ENCODE results near the gene ADAM22.

- TF ChIP-seq CTCF (IDR thresholded peaks at IDR 0.05 in 2 of 3, conservative IDR thresholded peaks at IDR 0.05 in 1 of 3; ENCODE audit: borderline replicate concordance in 1 of 3, insufficient read depth in 1 of 3, low read depth in 2 of 3, low read length in 2 of 3) (no peak), JUND (IDR thresholded peaks at IDR 0.05) (no peak), ZNF274 (IDR thresholded peaks at IDR 0.05; ENCODE audit: low read depth, low read length) (no peak), POLR2A (IDR thresholded peaks at IDR 0.05; ENCODE audit: borderline replicate concordance, extremely low read depth, insufficient read depth, insufficient read length) (no peak), POLR2AphosphoS5 (IDR thresholded peaks at IDR 0.05; ENCODE audit: low read depth, low read length) (no peak), EZH2 (IDR thresholded peaks at IDR 0.05) (no peak), EZH2phosphoT487 (IDR thresholded peaks at IDR 0.05; ENCODE audit: borderline replicate concordance) (no peak), TCF7L2 (IDR thresholded peaks at IDR 0.05; ENCODE audit: borderline replicate concordance, extremely low read depth, insufficient read depth, insufficient read length) (no peak), ZBTB33 (IDR thresholded peaks at IDR 0.05; ENCODE audit: extremely low read depth, insufficient replicate concordance, low read length) (no peak), REST (IDR thresholded peaks at IDR 0.05; ENCODE audit: low read depth) (no peak), SP1 (IDR thresholded peaks at IDR 0.05; ENCODE audit: low read depth) (no peak)
- TF ChIP-seq, protein P1, sequence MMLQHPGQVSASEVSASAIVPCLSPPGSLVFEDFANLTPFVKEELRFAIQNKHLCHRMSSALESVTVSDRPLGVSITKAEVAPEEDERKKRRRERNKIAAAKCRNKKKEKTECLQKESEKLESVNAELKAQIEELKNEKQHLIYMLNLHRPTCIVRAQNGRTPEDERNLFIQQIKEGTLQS (IDR thresholded peaks at IDR 0.05), result no peak
- TF ChIP-seq, protein P2, sequence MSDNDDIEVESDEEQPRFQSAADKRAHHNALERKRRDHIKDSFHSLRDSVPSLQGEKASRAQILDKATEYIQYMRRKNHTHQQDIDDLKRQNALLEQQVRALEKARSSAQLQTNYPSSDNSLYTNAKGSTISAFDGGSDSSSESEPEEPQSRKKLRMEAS (IDR thresholded peaks at IDR 0.05), result no peak
Measured at GRCh38 chr7:88141953-88142352, 207.9 kb downstream of the ADAM22 start.
